ENCODE results near the gene BNC2.

Gene BNC2

GRCh38 chr9:16396389-16396788 lies 474.1 kb downstream of the BNC2 start:
- DNase-seq = no peak

DNA sequence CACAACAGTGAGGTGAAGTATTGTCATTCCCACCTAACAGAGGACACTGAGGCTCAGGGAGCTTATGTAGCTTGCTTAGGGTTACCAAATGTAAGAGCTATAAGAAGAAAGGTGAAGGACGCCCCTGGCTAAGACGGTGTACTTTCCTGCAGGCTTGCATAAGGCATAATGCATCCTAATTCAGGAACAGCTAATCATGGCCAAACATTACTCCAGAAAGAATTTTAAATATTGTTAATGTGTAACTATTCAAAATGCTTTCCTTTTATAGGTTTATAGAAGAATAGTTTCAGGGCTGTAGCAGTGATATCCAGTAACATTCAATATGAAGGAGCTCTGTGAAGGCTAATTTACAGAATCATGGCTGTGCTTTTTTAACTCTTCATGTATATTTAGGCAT lies 479.1 kb downstream of the BNC2 start:
- no peak for DNase-seq

- DNase-seq = no peak
Observed at GRCh38 chr9:16387382-16387781, 483.1 kb downstream of the BNC2 start.

DNA sequence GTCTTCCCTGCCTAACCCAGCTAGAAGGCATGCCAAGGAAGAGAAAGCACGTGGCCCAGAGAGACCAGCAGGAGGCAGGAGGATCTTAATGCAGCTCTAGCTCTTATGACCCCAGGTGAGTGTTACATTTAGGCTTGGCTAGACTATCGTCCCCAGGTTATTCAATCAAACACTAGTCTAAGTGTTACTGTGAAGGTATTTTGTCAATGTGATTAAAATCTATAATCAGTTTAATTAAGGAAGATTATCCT lies 483.7 kb downstream of the BNC2 start:
- DNase-seq = no peak

- no peak for DNase-seq
Observed at GRCh38 chr9:16386007-16386826, 484.3 kb downstream of the BNC2 start.

GRCh38 chr9:16385590-16385989 lies 484.9 kb downstream of the BNC2 start:
- no peak for DNase-seq

GRCh38 chr9:16384993-16385392 lies 485.5 kb downstream of the BNC2 start:
- DNase-seq = no peak

- no peak for DNase-seq
Observed at GRCh38 chr9:16377311-16377710, 493.2 kb downstream of the BNC2 start.

DNA sequence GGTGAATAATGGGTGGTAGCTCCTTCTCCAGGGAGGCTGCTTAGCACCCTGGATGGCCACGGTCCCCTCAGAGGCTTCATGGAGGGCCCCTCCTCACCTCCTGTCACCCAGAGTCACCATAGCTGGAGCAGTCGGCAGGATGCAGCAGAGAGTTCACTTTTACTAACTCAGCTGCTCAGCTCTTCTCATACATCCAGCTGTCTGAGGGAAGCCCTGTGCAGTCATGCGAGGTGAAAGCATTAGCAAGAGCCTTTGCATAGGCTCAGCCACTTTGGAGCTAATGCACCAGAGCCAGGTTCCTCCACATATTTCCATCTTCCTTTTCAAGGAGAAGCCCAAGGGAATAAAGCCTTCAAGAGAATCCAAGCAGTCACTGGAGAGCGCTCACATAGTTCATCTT lies 499.2 kb downstream of the BNC2 start:
- DNase-seq = no peak

- no peak for DNase-seq
Observed at GRCh38 chr9:16370647-16371046, 499.8 kb downstream of the BNC2 start.

- DNase-seq = no peak
Observed at GRCh38 chr9:16369427-16369826, 501.0 kb downstream of the BNC2 start.

DNA sequence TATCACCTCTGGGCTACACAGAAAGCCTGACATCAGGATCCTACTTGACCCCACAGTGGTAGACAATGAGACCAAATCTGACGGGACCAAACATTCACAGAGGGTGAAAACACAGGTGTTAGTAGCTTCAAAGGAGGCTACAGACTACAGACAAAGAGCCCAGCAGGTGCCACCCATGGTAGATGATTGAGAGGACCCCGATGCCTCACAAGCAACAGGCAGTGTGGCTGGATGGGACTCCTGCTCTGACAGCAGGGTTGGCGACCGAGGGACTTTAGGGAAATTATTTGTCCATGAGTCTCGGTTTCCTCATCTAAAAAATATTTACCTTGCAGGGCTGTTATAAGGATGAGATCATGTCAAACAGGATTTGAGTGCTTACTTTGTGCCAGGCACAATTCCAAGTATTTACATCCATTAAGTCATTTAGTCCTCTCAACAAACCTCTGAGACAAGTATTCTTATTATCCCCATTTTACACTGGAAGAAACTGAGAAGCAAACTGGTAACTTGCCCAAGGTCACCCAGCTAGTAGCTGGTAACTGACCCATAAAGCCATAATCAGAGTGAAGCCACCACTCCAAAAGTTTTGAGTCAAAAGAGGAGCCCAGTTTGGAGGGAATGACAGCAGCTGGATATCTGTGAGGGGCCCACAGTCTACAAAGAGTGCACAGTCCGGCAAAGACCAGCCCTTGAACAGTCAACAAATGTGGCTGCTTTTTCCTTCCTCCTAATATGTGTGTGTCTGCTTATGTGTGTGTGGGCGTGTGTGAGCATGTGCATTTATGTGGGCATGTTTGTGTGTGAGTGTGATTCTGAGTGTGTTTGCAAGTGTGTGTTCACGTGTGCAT lies 502.0 kb downstream of the BNC2 start:
- DNase-seq = no peak

- no peak for DNase-seq
Observed at GRCh38 chr9:16367605-16368231, 502.8 kb downstream of the BNC2 start.

- DNase-seq = peak; percentile 10
Observed at GRCh38 chr9:16364347-16364746, 506.1 kb downstream of the BNC2 start.

GRCh38 chr9:16363916-16364315 lies 506.6 kb downstream of the BNC2 start:
- no peak for DNase-seq

DNA sequence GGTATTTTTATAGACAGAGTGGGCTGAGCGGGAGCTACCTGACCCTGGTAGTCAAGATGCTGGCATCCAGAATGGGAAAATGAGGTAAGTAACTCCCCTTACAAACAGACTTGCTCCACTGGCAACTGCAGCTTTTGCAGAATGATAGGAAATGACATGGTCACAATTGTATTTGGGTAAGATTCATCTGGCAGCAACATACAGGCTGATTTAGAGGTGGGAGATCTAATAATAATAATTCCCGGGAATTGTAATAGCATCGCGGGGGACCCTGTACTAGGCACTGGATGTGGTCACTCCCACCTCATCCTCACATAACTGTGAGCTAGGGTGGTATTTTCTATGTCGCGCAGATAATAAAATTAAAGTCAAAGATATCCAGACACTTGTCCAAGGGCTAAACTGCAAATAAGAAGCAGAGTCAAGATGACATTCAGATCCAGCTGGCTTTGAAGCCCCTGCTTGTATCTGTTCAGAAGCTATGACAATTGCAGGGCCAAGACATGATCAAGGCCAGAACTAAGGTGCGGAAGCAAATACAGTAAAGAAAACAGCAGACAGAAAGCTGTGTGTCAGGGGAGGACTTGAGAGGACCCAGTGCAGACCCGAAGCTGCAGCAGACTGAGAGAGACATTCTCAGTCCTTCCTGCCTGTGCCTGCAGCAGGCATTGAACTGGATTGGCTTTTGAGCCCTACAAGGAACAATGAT lies 507.2 kb downstream of the BNC2 start:
- no peak for DNase-seq

DNA sequence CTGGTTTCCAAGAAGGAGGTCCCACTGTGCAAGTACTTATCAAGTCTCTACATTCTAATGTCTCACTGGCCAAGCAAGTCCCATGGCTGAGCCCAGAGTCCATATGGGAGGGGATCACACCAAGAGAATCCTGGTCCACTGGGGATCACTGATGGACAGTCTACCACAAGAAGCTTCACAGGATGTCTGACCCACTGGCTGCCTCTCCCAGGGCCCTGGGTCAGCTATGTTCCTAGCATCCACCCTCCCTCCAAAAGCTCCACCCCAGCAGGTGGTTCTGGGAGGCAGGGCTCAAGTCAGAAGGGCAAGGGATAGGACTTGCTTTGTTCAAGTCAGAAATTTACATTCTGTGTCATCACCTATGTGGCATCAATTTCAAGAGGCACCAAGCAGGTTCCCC lies 508.5 kb downstream of the BNC2 start:
- DNase-seq = no peak

- no peak for DNase-seq
Observed at GRCh38 chr9:16361118-16361517, 509.4 kb downstream of the BNC2 start.

DNA sequence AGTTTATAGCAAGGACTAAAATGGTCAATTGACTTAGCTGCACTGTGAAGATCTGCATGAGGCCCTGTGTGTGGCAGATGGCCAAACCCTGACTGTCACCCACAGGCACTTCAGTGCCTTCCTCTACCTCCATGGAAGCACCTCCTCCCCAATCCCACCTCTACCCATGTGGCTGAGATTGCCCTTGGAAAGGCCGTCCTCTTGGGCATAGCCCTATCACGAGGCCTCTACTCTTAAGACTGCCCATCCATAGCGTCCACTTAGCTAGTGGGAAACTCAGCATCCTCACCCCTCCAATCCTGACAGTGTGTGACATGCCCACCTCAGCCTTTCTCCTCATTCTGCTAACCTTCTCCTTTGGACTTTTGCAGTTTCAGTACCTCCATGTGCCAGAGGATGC lies 510.2 kb downstream of the BNC2 start:
- no peak for DNase-seq
